NCI-H2227 treated with DMSO at 0.1 percent for 48 hours (cell line): ENCODE results near the gene SORCS2.

Experiments used
- DNase-seq: peaks from one replicate; lab custom pipeline; 2025; lab: John Stamatoyannopoulos, UW

SORCS2 gene

DNA sequence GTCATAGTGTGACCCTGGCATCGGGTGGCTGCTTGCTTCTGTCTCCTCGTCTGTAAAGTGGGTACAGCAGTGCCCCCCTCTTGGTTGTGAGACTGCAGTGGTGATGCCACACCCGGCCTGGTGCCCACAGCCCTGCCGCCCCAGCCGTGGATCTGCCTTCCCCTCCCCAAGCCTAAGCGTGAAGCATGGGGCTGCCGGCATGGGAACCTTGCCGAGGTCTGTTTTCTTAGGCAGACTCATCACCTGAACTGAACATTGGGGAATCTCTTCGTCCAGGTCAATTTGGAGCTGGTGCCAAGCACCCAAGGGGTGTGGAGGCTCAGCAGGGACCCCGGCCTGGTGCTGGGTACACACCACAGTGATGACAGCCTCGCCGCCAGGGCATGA is 134.0 kb downstream of the SORCS2 start:
- DNase-seq = no peak

DNA sequence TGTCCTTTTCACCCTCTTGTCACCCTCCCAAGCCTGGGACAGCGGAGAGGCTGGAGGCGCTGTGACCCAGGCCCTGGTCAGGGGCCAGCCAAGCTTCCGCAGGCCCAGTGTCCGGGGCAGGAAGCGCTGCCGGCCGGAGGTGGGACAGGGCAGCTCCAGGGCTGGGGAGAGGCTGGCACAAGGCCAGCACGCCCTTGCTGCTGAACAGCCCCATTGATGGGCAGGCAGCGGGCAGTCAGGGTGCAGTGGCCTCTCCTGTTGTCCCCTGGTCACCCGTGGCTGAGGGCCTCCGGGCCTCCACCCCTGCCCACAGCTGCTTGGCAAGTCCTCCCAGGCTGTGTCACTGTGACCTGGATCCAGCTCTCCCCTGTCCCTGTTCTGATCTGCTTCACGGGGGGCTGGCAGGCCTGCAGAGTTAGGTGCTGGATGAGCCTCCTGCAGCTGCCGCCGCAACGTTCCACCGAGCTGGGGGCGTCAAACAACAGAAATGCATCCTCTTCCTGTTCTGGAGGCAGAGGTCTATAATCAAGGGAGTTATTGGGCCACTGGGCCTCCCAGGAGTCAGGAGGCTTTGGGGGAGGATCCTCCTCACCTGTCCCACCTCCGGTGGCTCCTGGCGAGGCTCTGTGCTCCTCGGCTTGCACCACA is 134.5 kb downstream of the SORCS2 start:
- no peak for DNase-seq

DNA sequence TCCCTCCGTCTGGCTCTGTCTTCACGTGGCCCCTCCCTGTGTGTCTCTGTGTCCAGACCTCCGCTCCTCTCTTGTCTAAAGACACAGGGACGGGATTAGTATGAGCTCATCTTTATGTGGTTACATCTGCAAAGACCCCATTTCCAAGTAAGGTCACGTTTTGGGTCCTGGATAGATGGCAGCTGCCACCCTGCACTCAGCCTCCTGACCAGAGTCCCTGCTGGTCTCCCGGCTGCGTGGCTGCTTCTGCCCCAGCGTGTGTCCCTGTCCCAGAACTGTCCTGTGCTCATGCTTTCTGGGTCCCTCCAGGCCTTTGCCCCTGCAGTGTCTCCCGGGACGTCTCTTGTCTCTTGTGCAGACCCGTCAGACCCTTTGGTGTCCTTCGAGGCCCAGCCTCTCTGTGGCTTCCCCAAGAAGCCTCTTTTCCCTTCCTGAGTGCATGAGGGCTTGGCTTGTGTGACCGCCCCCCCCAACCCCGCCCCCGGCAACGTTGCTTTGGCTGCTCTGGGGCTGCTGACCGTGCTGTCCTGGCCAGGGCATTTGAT is 135.1 kb downstream of the SORCS2 start:
- DNase-seq = no peak

DNA sequence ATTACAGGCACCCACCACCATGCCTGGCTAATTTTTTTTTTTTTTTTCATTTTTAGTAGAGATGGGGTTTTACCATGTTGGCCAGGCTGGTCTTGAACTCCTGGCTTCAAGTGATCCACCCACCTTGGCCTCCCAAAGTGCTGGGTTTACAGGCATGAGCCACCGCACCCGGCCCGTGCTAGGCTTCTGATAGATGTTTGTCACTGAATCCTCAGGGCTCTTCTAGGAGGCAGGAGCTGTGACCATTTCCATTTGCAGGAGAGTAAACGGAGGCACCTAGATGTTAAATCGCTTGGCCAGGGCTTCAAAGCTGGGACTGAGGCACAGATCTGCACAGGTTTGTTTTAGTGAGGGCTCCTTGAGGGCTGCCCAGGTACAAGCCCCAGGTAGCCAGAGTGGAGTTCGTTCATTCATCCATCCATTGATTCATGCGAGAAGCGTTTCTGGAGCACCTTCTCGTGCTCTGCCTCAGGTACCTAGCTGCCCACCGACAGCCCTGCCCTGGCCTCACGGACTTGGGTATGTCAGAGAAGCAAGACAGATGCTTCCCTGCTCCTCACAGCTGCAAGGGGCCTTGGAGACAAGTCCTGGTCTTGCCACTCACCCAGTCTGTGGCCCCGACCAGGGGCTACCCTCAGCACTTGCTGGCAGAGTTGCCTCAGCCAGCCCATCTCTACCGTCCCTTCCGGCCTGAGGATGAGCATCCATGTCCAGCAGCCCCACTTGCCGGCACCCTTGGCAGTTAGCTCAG is 136.0 kb downstream of the SORCS2 start:
- DNase-seq = no peak

DNA sequence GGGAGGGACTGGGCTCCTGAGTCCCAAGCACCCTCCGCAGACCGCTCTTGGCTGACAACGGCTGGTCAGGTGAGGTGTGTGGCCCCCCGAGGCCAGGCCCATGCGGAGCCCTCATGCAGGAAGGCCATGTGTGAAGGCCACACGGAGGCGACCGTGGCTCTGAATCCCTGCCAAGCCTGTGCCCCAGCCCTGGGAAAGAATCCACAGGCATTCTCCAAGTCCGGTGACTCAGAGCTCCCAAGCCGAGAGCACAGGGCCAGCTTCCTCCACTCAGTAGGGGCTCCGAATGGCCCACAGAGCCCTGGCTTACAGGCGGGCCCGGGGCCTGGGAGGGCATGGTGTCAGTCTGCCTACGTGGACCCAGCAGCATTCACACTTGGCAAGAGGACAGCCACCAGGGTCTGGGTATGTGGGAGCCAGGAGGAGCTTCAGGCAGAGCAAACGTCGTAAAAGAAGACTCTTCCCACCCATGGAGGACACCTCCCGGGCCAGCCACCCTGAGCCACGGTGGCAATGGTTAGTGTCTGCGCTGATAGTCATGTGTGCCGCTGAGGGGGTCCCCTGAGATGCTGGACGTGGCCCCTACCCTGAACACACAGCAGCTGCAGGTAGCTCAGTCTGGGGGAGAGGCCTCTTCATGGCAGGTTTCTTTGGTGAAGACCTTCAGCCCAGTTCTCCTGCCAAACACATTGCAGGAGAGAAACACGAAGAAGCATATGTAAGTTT is 136.7 kb downstream of the SORCS2 start:
- DNase-seq = no peak

DNA sequence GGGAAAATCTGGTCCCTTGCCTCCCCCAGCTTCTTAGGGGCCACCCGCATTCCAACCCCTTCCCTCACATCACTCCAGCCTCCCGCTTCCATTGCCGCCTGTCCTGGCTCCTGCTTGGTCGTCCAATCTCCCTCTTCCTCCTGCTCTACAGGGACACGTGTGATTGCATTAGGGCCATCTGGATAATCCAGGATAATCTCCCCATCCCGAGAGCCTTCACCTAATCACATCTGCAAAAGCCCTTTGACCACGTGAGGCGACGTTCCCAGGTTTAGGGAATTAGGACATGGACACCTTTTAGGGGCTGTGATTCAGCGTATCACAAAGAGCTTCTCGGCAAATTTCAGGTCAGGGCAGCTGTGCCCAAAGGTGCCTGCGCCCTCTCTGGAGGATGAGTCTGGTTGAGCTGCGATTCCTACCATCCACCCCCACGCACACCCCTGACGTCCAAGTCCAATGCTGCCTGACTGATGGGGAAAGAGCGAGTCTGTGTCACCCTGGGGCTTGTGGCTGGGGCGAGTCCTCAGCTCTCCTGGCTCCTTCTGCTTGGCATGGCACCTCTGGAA is 137.8 kb downstream of the SORCS2 start:
- no peak for DNase-seq

DNA sequence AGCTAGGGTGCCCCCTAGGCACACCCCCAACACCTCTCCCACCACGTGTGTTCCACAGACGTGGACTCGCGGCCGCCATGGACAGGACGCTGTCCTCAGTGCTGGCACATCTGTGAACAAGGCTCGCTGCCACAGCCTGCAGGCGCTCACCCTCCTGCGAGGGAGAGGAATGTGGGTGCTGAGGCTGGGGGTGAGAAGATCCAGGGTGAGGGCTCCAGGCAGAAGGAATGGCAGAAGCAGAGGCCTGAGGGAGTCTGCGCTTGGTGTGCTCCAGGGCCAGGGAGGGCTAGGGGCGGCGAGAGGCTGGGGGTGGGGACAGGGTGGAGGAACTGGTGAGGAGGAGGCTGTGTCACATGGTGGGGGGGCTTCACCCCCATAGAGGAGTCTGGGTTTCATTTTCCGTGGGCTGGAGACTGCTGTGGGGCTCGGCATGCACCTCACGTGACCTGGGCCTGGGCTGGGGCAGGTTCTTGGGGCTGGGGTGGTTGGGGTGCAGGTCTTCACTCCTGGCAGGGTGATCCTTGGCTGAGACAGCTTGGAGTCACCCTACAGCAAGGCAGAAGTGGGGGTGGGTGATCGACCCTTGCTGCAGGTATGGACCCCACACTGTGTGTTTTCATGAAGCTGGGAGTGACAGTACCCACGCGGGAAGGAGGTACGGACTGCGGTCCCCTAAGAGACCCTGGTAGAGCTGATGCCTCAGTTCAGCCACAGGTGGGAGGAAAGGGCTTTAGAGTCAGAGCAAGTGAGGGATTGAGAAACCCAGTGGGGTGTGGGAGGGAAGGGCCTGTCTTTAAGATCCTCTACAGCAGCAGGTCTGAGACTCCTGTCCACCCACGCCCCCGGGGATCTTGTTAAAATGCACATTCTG is 138.7 kb downstream of the SORCS2 start:
- DNase-seq = no peak

DNA sequence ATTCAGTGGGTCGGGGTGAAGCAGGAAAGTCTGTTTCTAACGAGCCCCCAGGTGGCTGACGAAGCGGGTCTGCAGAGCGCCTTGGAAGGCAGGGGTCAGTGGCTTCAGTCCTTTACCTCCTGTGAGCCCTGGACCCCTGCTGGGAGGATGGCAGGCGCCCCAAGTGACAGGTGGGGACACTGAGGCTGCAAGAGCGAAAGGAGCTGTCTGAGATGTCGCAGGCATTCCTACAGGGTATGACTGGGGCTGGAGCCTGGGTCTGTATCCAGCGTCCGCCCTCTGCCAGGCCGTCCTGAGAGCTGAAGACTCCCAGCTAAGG is 139.3 kb downstream of the SORCS2 start:
- no peak for DNase-seq

DNA sequence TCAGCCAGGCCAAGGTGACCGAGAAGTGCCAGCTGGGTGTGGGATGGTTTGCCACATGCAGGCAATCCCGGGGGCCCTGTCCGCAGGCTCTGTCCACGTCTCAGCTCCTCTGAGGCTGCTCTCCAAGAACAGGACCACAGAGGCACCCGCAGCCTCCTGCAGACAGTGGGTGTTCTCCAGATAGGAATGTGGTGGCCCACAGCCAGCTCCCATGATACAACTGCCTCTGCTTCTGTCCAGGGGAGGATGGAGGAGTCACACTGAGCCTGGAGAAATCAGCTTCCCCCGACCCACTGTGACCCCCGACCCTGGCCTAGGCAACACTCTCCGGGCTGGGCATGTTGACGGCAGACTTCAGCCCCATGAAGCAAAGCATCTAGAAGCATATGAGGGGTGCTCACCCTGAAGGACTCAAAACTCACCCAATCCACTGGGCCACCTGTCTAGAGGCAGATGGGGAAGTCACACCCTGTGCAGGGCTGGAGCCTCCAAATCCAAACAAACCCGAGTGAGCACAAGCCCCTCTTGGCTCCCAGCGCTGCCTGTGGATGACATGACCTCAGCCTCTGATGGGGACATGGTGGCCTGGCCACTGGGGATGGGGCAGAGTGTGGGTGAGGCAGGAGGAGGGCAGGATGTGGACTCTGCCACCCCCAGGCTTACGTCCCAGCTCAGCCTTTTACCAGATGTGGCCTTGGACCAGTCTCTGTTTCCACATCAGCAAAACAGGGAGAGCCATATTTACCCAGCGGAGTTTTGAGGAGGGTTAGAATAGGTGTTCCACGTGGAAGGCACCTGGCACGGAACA is 140.1 kb downstream of the SORCS2 start:
- DNase-seq = no peak

DNA sequence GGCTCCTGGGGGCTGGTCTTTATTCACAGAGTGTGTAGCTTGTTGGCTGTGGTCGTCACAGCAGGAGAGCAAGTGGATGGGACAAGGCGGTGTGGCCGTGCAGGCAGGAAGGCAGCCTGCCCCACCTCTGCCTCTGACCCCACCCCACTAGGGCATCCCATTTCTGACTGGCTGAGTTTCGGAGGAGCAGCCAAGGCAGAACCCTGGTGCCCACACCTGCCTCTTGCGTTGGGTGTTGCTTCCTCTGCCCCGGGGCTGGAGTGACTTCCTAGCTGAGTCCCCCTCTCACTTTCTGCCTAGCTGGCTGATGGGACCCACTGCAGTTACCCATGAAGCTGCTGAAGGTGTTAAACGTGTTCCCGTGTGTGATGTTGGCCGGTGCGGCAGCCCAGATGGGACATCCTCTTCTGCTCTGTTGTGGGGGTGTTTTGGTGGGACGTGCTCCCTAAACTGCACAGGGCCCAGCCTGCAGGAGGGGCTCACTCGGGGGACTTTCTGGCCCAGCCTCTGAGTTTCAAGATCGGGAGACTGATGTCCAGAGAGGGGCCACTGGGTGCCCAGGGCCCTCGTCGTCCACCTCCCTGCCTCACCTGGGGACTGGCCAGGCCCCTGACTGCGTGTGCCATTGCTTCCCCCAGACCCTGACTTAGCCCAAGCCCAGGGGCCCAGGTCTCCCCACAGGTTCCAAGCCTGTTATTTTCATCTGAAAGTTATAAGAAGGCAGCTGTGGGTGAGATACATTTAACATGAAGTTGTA is 140.9 kb downstream of the SORCS2 start:
- no peak for DNase-seq

DNA sequence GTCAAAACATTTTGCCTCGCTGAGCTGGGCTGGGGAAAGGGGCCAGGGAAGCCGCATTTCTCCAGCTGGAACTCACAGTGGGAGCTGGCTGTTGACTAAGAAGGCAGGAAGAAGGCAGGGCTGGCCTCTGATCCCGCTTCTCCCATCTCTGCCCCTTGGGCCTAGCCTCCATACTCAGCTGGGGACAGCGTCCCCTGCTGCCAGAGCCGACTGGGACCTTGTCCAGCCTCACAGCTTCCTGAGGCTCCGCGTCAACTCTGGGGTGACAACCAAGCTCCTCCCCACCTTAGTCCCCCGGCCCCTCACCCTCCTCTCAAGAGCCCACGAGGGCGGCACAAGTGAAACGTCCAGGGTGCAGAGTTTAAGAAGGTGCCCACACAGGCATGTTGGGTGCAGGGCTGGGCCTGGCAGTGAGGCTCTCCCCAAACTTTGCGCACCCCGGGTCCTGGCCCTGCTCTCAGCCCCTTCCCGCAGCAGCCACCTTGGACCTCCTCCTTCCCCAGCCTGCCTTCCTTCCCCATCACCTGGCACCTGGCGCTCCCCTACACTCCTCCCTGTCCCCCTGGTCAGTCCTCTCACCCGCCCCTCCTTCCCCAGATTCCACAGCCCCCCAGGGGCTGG is 141.6 kb downstream of the SORCS2 start:
- DNase-seq = no peak

DNA sequence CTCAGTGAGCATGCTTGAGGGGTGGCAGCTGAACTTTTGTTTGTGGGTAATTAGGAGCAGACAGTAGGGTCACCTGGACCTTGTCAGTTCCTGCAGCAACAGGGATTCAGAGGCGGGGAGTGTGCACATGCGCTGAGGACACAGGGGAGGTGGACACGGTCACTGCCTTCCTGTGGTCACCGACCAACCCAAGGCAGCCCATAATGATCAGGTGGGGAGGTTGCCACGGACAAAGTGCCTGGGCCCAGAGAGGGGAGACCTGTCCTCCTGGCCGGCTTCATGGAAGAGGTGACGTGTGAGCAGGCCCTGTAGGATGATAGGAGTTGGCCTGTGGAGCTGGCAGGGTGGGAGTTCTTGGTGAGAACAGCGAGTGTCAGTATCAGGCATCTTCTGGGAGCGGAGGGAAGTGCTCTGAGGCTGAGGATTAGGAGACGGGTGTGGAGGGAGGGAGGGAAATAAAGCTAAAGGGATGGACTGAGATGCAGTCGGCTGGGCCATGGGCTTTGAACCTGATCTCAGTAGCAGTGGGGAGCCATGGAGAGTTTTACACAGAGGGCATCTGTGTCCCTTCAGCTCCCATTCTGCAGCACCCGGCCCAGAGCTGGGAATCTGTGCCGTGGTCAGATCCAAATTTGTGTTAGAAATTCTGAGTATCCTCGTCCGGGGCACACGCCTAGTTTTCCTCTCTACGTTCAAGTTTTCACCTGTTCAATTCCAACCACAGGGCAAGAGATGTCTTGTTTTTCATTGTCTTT is 142.4 kb downstream of the SORCS2 start:
- no peak for DNase-seq

DNA sequence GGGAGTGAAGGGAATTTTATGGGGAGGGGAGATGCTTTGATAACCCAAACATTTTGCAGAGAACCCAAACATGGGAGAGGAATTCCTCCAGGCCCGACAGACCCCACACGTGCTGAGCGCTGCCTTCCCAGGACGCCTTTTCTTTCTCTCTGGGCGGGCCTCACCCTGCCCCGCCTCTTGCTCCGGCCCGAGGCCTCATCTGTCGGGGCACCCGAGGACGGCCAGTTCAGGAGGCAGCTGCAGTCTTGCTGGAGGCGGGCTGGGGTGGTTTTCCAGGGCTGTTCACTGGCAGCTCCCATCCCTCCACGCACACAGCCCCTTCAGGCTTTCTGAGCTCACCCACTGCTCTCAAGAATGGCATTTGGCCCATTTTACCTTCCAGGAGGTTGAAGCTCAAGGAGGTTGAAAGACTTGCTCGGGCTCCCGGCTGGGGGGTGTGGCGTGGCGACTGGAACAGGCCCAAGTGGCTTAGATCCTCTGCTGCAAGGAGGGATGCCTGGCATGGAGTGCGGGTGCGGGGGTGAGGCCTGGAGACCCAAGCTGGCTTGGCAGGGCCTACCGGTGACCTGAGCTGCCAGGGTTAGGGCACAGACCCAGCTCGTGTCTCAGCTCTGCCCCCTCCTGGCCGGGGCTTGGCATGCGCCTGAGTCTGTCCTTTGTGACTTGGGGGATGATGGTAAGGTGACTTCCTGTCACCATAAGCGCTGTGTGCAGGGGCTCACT is 143.2 kb downstream of the SORCS2 start:
- DNase-seq = no peak

DNA sequence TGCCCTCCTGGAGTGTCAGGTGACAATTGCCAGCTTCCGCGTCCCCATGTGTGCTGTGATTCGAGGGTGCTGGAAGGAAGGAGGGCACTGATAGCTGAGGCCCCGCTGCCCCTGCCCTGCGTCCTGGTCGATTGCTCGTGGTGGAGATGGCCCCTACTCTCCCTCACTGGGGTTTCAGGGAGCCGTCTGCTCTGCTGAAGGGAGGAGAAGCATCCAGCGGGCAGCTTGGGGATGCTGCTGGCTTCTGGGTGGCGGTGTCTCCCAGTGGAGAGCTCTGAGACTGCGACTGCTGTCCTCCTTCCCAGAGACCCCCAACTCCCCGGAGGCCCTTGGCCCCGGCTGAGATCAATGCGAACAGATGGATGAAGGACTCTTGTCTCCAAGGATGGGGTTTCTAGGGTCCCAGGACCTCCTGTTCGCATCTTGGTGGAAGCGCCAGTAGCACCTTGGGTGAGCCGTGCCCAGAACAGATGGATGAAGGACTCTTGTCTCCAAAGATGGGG is 143.8 kb downstream of the SORCS2 start:
- DNase-seq = no peak

DNA sequence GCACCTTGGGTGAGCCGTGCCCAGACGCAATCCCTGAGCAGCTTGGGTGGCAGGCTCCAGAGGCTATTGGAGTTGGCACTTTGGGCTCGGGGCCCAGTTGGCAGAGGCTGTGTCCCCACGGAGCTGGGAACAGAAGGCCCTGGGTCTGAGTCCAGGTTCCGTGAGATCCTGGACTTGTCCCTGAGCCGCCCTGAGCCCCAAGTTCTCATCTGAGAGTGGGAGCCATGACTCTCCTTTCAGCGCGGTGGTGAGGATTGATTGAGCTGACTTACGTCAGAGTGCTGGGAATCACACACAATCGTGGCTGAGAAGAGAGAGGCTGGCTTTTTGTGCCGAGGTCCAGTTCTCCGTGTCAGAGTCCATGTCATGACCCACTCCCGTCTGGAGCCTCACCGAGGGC is 144.4 kb downstream of the SORCS2 start:
- no peak for DNase-seq

DNA sequence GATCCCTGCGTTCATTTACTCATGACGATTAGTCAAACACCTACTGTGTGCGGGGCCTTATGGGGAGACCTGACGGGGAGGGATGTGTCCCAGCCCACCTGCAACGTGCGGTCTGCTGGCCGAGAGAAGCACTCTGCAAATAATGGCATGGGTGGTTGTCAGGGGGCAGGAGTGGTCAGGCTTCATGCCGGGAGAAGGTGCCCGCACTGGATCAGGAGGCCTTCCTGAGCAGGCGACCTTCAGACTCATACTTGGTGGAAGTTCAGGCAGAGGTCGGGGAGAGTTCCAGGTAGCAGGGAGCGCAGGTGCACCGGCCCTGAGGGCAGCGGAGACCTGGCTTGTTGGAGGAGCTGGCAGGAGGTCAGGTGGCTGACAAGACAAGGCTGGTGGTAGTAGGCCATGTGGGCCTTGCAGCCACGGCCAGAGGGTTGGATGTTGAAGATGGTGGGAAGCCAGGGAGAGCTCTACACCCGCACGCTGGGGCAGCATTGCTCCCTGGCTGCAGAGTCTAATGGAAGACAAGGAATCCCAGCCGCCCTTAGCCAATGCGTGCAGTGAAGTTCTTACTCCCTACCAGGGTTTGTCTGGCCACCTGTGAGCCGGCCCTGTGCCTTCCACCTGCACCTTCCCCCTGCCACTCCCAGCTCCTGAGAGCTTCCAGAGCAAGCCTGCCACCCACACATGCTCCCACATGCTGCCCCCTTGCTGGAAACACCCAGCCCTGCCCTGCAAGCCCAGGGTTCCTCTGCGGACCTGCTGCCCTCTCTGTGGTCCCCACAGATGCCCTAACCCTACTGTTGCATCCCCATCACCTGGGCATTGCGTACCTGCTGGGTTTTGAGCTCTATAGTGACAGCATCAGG is 145.1 kb downstream of the SORCS2 start:
- no peak for DNase-seq

DNA sequence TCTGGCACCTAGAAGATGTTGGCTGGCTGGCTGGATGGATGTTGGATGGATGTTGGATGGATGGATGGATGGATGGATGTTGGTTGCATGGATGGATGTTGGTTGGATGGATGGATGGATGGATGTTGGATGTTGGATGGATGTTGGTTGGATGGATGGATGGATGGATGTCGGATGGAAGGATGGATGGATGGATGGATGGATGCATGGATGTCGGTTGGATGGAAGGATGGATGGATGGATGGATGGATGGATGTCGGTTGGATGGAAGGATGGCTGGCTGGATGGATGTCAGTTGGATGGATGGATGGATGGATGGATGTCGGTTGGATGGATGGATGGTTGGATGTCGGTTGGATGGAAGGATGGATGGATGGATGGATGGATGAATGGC is 145.7 kb downstream of the SORCS2 start:
- DNase-seq = no peak
